ENCODE data around the gene DGAT2. TPM values are rescaled to one million over a fixed set of nuclear protein-coding genes. Genes with fewer than 3 reads are reported as not detected.

DGAT2 gene
- total RNA-seq, 1 experiment from 2014 or later: 2.8 TPM

DNA sequence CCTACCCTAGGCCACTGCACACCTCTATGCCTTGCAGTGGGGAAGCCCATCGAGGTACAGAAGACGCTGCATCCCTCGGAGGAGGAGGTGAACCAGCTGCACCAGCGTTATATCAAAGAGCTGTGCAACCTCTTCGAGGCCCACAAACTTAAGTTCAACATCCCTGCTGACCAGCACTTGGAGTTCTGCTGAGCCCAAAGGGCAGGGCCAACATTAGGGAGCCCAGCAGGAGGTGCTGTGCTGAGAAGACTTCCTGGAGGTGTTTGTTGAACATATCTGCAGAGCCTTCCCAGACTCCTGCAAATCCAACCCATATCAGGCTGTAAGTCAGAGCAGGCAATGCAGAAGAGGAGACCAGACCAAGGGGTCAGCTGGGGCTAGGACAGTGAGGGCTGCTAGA is 37.5 kb upstream of the DGAT2 start:
- TF ChIP-seq, protein P1, sequence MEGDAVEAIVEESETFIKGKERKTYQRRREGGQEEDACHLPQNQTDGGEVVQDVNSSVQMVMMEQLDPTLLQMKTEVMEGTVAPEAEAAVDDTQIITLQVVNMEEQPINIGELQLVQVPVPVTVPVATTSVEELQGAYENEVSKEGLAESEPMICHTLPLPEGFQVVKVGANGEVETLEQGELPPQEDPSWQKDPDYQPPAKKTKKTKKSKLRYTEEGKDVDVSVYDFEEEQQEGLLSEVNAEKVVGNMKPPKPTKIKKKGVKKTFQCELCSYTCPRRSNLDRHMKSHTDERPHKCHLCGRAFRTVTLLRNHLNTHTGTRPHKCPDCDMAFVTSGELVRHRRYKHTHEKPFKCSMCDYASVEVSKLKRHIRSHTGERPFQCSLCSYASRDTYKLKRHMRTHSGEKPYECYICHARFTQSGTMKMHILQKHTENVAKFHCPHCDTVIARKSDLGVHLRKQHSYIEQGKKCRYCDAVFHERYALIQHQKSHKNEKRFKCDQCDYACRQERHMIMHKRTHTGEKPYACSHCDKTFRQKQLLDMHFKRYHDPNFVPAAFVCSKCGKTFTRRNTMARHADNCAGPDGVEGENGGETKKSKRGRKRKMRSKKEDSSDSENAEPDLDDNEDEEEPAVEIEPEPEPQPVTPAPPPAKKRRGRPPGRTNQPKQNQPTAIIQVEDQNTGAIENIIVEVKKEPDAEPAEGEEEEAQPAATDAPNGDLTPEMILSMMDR (conservative IDR thresholded peaks at IDR 0.05): no peak
- Histone ChIP-seq H3K23me2 (ENCODE audit: insufficient read length, low read depth, low read length, poor library complexity, severe bottlenecking) (no peaks in the 10 kb centered on the region), H2BK20ac (ENCODE audit: low read depth, low read length, poor library complexity, severe bottlenecking) (no peak overlapping the region), H3K4ac (ENCODE audit: low read depth, low read length) (no peak overlapping the region), H4K20me1 (ENCODE audit: control insufficient read depth, insufficient read depth, insufficient read length) (no peaks in the 10 kb centered on the region), H3K27ac (ENCODE audit: insufficient read length, low read depth, low read length) (no peak overlapping the region), H3T11ph (ENCODE audit: low read length) (no peak overlapping the region), H3K23ac (ENCODE audit: insufficient read length, low read depth, low read length) (no peak overlapping the region), H3K56ac (ENCODE audit: insufficient read length, low read depth, low read length) (no peak overlapping the region), H2AK5ac (ENCODE audit: insufficient read length, low read length) (no peak overlapping the region), H4K5ac (ENCODE audit: insufficient read length, low read depth, low read length) (no peak overlapping the region), H3K9me3 (ENCODE audit: control insufficient read depth, low read depth, low read length) (no peaks in the 10 kb centered on the region), H3K79me1 (ENCODE audit: insufficient read depth, low read depth, low read length, poor library complexity, severe bottlenecking) (no peaks in the 10 kb centered on the region), H2BK5ac (ENCODE audit: insufficient read length, low read length) (no peak overlapping the region), H4K91ac (ENCODE audit: insufficient read length, low read depth, low read length) (no peak overlapping the region), H2BK12ac (ENCODE audit: insufficient read length, low read depth, low read length) (no peak overlapping the region), H3K79me2 (ENCODE audit: insufficient read depth, low read length) (no peaks in the 10 kb centered on the region), H3K14ac (ENCODE audit: insufficient read depth, low read length) (no peak overlapping the region), H3K4me2 (ENCODE audit: insufficient read depth, insufficient read length, low read length) (no peak overlapping the region), H3K9ac (ENCODE audit: extremely low read depth, insufficient read length, low read length) (no peak overlapping the region), H4K8ac (replicated peaks; ENCODE audit: insufficient read length, low read depth, low read length) (no peak overlapping the region), H2AFZ (ENCODE audit: low read length) (no peak overlapping the region), H3K27me3 (ENCODE audit: insufficient read depth, low read length) (no peaks in the 10 kb centered on the region), H3K18ac (ENCODE audit: insufficient read length, low read depth, low read length) (no peak overlapping the region), H2BK15ac (ENCODE audit: low read depth, low read length) (no peak overlapping the region), H2BK120ac (ENCODE audit: low read depth, low read length, poor library complexity, severe bottlenecking) (no peak overlapping the region), H3K4me1 (ENCODE audit: insufficient read depth, low read length) (no peaks in the 10 kb centered on the region)
- DNase-seq: no peak
- H3K36me3 Mint-ChIP-seq (ENCODE audit: insufficient read depth in 1 of 3, low read depth in 3 of 3): no peaks in the 10 kb centered on the region; a peak in 1 of 7 replicates
- no CpG with 5 or more reads among the region's 5 CpGs for WGBS (ENCODE audit: extremely low coverage, insufficient read length, low lambda C conversion rate)
- no peaks in the 10 kb centered on the region for H3K9me3 Mint-ChIP-seq
- no peak overlapping the region for H3K4me3 Mint-ChIP-seq
- H3K4me1 Mint-ChIP-seq: peaks cover 0 to under 1% of the 10 kb centered on the region in 2 experiments; a peak in 2 of 4 replicates
- H3K27ac Mint-ChIP-seq: no peak overlapping the region; a peak in 1 of 7 replicates
- H3K27me3 Mint-ChIP-seq (ENCODE audit: low read depth): peaks cover 14% of the 10 kb centered on the region
